Hepatic stellate cell (primary cell): ENCODE data around the gene IPP.
"Not testable (repeated sequence)": the region's sequence is repeated elsewhere in the genome, so short reads cannot be mapped to it uniquely, and the experiment has no call there.

ENCODE experiments used
- DNase-seq: peaks from one replicate; pipeline ENCODE4 v3.0.0; 2011; ENCODE audit warnings: low spot score

IPP gene

DNA sequence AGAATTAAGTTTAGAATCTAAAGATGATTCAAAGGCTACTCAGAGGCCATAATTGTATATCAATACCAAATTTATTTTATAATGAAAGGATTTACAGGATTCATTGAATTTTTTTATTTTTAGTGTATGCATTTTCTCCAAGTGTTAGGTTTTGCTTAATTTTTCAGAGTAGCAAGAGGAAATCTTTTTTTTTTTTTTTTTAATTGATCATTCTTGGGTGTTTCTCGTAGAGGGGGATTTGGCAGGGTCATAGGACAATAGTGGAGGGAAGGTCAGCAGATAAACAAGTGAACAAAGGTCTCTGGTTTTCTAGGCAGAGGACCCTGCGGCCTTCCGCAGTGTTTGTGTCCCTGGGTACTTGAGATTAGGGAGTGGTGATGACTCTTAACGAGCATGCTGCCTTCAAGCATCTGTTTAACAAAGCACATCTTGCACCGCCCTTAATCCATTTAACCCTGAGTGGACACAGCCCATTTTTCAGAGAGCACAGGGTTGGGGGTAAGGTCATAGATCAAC lies 10.8 kb downstream of the IPP start:
- DNase-seq = not testable (repeated sequence)

DNA sequence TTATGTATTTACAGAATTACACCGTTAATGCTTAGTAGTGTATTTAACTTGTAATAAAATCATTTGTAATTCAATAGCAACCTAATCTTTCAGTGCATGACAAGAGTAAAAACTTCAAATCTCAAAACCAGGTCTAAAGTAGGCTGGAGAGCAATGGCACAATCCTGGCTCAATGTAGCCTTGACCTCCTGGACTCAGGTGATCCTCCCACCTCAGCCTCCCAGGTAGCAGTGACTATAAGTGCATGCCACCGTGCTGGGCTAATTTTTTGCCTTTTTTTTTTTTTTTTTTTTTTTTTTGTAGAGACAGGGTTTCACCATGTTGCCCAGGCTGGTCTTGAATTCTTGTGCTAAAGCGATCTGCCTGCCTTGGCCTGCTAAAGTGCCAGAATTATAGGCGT lies 11.3 kb downstream of the IPP start:
- no peak for DNase-seq

DNA sequence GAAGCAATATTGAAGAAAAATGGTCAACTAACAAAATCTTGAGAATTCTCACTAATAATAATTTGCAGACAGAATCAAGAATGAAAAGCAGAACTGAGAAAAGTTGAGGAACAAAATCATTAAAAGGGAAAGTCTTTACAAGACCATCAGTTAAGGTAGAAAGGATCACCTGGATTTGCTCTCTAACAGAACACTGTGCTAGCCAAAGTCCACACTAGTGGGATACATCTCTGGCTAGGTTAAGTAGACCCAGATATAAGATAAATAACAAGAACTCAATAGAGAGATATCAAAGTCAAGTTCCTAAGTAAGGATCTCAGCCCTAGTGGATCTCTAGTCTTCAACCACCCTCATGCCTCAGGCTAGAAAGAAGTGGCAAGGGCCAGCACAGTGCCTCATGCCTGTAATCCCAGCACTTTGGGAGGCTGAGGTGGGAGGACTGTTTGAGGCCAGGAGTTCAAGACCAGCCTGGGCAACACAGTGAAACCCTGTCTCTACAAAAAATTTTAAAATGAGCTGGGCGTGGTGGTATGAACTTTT lies 19.6 kb downstream of the IPP start:
- no peak for DNase-seq

DNA sequence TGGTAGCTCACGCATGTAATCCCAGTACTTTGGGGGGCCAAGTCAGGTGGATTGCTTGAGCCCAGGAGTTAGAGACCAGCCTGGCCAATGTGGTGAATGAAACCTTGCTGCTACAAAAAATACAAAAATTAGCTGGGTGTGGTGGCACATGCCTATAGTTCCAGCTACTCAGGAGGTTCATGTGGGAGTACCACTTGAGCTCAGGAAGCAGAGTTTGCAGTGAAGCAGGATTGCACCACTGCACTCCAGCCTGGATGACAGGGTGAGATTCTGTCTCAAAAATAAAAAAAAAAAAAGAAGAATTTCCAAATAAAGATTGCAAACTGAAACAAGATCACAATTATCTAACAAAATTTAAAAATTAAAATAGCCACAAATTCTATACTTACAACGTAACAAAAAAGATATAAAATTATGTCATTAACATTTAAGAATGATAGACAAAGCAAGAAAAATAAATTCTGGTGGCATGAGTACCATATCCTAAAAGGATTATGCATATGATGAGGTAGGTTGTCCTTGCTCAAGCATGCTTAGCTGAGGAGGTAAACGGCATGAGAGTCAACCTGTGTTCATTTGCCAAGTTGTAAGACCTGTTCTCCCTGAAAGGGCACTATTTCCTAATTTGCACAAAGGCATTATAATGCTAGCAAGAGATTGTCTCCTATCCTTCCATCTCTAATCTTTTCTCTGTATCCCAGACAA lies 20.2 kb downstream of the IPP start:
- no peak for DNase-seq

DNA sequence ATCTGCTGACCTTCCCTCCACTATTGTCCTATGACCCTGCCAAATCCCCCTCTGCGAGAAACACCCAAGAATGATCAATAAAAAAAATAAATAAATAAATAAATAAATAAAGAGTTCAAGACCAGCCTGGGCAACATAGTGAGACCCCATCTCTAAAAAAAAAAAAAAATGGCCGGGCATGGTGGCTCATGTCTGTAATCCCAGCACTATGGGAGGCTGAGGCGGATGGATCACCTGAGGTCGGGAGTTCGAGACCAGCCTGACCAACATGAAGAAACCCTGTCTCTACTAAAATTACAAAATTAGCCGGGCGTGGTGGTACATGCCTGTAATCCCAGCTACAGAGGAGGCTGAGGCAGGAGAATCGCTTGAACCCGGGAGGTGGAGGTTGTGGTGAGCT lies 24.4 kb downstream of the IPP start:
- DNase-seq = not testable (repeated sequence)

DNA sequence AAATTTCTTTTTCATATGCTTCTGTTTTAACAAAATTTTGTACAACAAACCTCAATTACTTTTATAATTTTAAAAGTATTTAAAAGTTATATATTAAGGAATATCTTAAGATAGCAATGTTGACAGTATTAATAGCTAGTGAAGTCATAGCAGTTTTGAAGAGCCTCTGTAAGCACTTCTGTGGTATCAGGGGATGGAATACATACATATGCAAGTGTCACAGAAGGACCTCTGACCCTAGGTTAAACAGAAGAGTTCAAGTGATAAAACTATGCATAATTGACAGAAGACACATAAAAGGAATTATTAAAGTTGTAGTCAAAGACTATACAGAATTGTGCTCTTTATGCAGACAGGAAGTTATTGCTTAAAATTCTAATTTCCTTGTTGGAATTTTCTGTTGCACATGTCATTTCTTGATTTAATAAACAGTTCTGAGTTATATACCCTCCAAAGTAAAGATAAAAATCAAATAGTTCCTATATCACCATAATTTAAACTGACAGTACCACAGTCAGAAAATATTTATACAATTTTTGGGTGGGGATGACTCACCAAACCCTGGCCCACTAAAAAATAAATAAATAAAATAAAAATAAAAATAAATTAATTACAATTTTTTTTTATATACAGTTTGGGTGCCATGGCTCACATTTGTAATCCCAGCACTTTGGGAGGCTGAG lies 27.1 kb downstream of the IPP start:
- no peak for DNase-seq

DNA sequence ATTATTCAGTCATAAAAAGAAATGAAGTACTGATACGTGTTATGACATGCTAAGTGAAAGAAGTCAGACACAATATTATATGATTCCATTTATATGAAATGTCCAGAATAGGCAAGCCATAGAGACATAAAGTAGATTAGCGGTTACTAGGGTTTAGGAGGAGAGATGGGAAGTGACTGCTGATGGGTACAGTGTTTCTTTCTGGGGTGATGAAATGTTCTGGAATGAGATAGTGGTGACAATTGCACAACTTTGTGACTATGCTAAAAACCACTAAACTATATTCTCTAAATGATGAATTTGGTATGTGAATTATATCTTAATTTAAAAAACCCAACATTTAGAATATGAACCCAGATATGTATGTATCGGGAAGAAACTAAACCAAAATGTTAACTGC lies 27.6 kb downstream of the IPP start:
- DNase-seq = no peak

DNA sequence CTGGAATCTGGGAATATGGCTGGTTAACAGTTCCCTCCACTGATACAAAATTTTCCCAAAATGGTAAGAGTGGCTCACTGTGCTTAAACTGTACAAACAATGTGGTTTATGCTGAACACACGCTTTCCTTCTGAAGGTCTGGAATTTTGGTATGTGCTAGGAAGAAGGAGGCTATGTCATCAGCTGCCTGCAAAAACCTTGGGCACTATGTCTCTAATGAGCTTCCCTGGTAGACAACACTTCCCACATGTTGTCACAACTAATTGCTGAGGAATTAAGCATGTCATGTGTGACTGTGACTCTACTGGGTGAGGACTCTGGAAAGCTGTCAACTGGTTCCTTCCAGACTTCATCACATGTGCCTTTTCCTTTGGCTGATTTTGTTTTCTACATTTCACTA lies 29.2 kb downstream of the IPP start:
- DNase-seq = peak; percentile 36

DNA sequence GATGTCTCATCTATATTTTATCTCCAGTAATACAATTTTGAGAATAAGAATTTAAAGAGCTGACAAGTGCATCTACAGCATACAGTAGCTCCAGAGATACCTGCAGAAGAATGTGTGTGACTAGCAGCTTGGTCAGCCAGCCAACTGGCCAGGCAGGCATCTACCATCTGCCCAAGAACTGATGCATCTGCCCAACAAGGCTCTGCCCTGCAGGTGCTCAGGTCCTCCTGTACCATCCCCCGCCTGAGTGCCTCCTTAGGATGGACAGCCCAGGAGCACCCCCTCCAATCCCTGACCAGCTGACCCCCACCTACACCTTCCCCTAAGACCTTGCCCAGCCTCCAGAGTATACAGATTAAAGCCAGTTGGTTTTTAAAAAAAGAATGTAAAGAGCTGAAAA lies 32.2 kb downstream of the IPP start:
- DNase-seq = no peak

DNA sequence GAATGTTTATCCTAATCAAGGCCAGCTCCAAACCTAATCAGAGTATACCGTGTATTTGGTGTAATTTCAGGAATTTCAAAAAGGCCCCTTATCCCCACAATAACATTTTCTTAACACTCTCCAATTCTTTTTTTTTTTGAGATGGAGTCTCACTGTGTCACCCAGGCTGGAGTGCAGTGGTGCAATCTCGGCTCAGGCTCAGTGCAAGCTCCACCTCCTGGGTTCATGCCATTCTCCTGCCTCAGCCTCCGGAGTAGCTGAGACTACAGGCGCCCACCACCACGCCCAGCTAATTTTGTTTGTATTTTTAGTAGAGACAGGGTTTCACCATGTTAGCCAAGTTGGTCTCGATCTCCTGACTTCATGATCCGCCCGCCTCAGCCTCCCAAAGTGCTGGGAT lies 33.1 kb downstream of the IPP start:
- DNase-seq = not testable (repeated sequence)

DNA sequence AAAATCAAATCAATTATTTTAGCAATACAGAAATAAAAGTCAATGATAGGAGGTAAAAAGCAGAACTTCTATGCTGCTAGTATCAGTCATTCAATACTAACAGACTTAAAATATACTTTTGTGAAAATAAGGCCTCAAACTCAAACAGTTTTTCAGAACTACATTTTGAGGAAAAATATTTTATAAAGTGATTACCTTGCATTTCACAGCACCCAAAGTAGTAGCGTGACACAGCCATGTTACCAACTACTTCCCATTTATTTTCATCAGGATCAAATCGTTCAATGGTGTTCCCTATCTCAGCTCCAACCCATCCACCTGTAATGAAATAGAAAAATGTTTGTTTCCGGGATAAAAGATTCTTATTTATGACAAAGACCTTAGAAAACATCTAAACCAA lies 33.8 kb downstream of the IPP start:
- no peak for DNase-seq

DNA sequence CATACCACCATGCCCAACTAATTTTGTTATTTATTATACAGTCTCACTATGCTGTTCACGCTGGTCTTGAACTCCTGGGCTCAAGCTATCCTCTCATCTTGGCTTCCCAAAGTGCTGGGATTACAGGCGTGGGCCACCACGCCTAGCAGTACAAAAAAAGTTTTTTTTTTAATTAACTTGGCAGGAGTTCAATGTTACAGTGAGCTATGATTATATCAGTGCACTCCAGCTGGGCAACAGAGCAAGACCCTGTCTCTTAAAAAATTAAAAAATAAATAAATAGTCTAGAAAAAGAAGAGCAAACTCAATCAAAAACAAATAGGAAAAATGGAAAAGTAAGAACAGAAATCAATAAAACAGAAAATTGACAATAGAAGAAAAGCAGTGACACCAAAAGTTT lies 36.7 kb downstream of the IPP start:
- DNase-seq = no peak

DNA sequence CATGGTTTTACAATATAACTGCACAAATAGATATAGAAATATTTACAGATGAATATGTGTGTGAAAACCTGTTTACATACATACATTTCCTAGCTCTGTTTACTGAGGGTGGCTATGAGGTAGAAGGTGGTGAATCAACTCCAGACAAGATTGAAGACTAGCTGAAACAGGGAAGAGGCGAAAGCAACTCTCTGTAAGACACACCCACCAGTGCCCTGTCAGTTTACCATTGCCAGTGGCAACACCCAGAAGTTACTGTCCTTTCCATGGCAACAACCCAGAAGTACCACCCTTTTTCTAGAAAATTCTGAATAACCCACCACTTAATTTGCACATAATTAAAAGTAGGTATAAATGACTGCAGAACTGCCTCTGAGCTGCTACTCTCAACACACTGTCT lies 45.8 kb downstream of the IPP start:
- DNase-seq = no peak

DNA sequence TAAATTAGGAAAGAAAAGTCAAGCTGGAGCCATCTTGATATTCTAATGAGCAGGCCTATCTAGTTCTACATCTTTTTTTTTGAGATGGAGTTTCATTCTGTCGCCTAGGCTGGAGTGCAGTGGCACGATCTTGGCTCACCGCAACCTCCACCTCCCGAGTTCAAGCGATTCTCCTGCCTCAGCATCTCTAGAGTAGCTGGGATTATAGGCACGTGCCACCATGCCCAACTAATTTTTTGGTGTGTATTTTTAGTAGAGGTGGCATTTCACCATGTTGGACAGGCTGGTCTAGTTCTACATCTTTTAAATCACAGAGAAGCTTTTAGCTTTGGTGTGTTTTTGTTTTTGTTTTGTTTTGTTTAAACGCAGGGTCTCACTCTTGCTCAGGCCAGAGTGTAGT lies 55.6 kb downstream of the IPP start:
- no peak for DNase-seq

DNA sequence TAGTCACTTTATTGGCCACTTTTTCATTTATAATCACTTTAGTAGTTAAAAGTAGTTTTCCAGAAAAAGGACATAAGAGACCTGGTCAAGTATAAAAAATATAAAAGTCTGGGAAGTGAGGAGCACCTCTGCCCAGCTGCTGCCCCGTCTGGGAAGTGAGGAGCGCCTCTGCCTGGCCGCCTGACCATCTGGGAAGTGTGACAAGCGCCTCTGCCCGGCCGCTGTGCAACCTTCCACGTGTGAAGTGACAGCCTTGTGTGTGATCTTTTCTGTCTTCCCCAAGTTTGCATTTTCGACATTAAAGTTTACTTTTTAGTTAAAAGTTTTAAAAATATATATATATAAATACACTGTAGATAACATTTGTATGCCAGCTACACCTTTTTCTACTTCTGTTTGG lies 56.6 kb downstream of the IPP start:
- not testable (repeated sequence) for DNase-seq

DNA sequence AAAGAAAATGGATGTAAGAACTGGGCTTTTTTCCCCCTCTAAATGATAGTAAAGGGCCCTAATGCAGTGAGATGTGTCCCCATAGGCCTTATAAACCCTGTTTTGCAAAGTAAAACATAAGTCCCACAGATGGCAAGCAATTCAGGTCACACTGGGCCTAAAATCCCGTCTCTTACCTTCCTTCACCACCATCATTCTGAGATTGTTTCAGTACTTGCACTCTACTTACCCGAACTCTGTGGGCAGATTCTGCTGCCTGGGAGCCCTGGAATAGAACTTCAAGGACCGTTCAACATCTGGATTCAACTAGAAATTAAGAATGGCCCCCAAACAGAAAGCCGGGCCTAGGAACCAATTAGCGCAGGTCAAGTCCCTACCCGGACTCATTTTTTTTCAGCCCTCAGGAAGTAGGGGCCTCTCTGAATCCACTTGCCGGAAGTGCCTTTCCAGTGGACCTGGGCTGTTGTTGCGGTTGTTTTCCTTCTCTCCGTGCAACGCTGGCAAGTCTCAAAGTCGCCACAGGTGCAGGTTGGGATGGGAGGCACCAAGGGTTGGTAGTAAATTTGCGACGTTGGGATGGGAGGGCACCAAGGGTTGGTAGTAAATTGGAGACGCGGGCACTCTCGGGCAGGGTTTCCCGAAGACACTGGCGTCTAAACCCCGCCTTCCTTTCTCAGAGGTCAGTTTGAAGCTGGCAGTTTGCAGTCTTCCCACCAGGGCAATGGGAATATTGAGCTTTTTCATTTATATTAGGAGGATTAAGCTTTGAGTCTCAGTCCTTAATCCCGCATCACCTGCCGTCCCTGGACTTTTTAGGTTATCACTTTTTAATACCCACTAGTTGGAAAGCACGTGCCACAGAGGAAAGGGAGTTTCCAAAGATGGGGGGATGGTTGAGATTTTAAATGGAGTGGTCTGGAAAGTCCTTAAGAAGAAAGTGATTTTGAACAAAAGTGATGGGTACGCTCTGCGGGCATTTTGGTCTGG lies 62.4 kb downstream of the IPP start, which contains the start of gene TMEM69:
TMEM69 (plus strand) TSS at position 428 of the 987 bp plus-strand sequence. CDS start 2,888 bp downstream, outside the sequence.
- peak; percentile 85 for DNase-seq

DNA sequence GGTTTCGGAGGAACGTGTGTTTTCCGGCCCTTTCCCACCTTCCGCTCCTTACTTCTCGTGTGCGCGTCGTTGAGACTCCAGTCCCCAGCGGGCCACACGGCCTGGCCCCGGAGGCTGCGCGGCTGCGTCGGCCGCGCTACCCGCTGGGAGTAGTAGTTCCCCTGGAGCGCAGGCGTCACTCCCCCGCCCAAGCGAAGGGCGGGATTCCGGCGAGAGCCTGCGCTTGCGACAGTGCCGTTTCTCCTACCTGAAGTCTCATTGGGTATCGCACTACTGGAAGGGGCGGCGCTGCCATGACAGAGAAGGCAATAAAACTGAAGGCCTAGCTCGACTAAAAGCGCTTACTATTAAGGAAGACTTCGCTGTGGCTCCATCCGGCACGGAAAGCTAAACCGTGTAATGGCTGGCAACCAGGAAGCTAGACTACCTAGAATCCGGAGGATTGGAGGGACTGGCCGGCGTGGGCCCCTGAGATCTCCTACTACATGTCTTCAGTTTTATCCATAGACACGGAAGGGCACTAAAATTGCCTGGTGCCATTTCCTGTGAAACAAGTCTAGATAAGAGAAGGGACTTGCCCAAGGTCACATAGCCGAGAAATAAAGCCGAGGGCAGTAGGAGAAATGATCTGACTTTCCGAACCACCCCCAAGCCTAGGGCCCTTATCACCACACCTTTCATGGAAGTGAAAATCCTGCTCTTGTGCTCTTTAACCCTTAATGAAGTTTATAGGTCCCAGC lies 63.3 kb downstream of the IPP start:
- DNase-seq = peak; percentile 96

DNA sequence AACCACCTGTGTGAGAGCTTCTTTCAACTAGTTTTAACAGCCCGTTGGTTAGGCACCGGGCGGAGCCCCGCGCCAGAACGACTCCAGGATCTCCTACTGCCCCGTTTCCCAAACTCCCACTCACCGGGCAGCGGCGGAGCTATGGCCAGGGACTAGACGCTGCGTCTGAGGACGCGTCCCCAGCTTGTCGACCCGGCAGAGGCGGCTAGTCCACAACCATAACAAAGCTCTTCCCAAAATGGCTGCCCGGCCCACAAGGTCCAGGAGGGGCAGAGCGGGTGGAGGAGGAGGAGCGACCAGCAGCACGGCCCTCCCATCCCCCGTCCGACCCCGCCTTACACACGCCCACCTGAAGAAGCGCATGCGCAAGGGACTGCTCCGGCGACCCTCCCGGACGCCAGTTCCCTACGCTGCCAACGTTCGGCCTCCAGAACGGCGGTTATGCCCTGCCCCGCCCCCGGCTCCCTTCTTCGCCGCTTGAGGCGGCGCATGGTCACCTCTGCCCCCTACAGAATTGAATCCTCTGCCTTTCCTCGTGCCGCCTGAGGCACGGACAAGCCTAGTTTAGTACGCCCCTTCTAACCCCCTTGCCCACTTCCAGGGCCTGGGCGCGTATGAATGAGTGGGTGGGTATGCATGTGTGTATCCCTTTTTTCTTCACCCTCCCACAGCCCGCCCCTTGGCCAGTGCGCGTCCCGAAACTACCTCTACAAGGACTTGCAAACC lies 64.0 kb downstream of the IPP start, which contains the start of gene GPBP1L1:
GPBP1L1 (minus strand) TSS at position 246 of the 726 bp plus-strand sequence. CDS start 27,446 bp downstream, outside the sequence.
- peak; percentile 98 for DNase-seq

DNA sequence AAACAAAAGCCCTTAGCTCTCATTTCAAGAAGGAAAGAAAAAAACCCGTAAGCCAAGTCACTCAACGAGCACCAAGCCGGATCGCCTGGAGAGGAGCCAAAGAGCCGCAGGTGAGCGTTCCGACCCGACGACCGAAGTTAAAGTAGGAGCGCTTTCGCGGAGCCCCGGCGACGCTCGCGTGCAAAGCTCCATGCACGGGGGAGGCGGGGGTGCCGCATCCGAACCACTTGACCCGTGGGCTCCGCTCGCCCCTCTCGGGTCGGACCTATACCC lies 64.5 kb downstream of the IPP start:
- DNase-seq = peak; percentile 28

DNA sequence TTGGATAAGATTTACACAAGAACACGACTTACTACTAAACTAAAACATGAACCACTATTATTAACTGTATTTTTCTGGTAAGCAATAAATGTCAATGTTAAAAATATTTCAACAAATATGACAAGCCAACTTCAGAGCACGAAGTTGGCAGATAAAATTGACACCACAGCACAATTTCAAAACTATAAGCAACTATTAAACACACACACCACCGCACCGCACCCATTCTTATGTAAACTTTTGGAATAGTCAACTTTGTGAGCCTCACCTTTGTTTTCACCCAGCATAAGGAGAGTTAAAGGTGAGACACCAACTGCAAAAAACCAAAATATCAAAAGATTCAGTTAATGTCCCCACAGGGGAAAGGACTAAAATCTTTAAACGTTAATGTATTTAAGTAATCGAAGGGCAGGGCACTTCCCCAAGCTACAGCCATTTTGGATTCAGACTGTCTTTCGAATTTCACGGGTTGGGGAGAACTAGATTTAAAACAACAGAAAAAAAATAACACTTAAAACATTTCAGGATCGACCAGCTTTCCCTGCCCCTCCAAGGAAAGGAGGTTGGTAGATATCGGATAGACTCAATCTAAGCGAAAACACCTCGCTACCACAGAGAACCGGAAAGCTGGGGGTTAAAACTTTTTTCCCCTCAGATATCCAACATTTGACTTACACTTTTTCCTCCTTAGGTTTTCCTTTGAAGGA lies 65.0 kb downstream of the IPP start:
- DNase-seq = peak; percentile 24
